ENCODE results near the gene TRPC4AP. TPM values are rescaled to one million over a fixed set of nuclear protein-coding genes. Genes with fewer than 3 reads are reported as not detected.
A peak's percentile ranks its signal among the peaks of the same experiment; 100 is the strongest.

The TRPC4AP gene
- total RNA-seq, 1 donor from 2014 or later = 54.1 TPM

DNA sequence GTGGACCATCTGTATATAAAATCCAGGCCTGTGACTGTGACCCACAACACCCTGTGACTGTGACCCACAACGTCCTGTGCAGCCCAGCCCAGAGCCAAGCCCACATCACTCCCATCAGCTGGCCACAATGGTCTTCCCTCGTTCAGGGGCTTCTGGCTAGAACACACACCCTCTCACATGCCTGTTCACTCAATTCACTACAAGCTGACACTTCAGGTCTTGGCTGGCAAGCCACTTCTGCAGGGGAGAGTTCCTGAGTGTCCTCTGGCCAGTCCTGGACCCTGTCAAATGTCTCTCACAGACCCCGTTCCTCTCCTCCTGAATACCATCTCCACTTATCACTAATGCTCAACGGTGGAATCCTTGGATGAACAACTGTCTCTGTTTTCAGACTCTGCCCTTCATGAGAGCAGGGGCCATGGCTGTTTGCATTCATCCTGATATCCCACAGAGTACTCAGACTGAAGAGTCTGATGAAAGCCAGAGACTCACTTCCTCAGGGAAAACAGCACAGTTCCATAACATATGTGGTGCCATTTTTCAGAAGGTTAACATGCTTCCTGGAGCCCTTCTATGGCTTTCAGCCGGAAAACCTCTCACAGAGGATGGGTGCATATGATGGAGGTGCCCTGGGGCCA lies 80.9 kb downstream of the TRPC4AP start:
- no peak for DNase-seq (ENCODE audit: low spot score in 2 of 2)
- Histone ChIP-seq H3K36me3 (peaks cover 80 to 94% of the 10 kb centered on the region in 2 donors), H3K4me1 (peaks cover 4 to 15% of the 10 kb centered on the region in 2 donors), H3K27me3 (no peaks in the 10 kb centered on the region), H3K9me3 (no peaks in the 10 kb centered on the region), H3K27ac (peak overlapping the region; percentile 0 to 63), H3K4me3 (no peak overlapping the region)
- TF ChIP-seq CTCF (IDR thresholded peaks at IDR 0.05) = no peak
- intact Hi-C loops (cut with DNase I) = loop anchor here (5.0 kb wide), 1 partner anchor 81 kb away; the partner anchor contains the start of gene TRPC4AP

DNA sequence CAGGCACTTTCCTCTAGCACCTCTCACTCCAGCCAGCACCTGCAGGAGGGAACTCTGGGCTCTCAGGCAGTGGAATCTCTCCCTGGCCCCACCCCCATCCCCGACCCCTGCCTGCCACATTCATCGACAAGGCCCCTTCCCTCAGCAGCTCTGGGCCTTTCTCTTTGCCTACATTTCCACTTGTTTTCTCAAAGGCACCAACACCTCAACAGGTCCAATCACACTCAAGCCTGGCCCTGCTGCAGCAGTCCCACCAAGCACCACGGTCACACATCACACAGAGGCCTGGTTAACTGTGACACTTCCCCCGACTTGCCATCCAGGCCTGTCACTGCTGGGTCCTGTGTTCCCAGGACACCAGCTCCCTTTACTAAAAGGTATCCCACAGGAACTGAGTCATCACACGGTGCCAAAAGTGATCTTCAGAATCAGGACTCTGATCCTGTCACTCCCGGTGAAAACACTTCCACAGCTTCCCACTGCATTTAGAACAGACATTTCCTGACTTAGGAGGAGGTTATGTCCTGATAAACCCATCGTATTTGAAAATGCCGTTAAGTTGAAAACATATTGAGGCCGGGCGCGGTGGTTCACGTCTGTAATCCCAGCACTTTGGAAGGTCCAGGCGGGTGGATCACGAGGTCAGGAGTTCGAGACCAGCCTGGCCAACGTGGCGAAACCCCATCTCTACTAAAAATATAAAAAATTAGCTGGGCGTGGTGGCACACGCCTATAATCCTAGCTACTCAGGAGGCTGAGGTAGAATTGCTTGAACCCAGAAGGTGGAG lies 82.0 kb downstream of the TRPC4AP start:
- Histone ChIP-seq H3K9me3 (no peaks in the 10 kb centered on the region), H3K27ac (peak overlapping the region; percentile 30 to 80), H3K4me1 (peaks cover 4 to 15% of the 10 kb centered on the region in 2 donors), H3K27me3 (no peaks in the 10 kb centered on the region), H3K4me3 (no peak overlapping the region), H3K36me3 (peaks cover 86 to 95% of the 10 kb centered on the region in 2 donors)
- intact Hi-C loops (cut with DNase I) = loop anchor here (5.0 kb wide), 1 partner anchor 82 kb away; the partner anchor contains the start of gene TRPC4AP
- no peak for TF ChIP-seq CTCF (IDR thresholded peaks at IDR 0.05)
- DNase-seq (ENCODE audit: low spot score in 2 of 2) = peak in 1 of 2 donors; percentile 50

GRCh38 chr20:35009665-35010328 lies 82.8 kb downstream of the TRPC4AP start:
- peaks cover 4 to 15% of the 10 kb centered on the region in 2 donors for H3K4me1 ChIP-seq
- intact Hi-C loops (cut with DNase I) = loop anchor here (1.0 to 5.0 kb wide), 2 partner anchors 83 to 133 kb away; partner anchors contain the start of genes ACSS2 and TRPC4AP
- peak in 1 of 2 donors; percentile 53 for DNase-seq (ENCODE audit: low spot score in 2 of 2)
- TF ChIP-seq CTCF (IDR thresholded peaks at IDR 0.05) = no peak
- H3K9me3 ChIP-seq = no peaks in the 10 kb centered on the region
- H3K27ac ChIP-seq = peak overlapping the region; percentile 60 to 80
- H3K36me3 ChIP-seq = peaks cover 86 to 95% of the 10 kb centered on the region in 2 donors
- H3K27me3 ChIP-seq = no peaks in the 10 kb centered on the region
- H3K4me3 ChIP-seq = no peak overlapping the region

- H3K27me3 ChIP-seq = no peaks in the 10 kb centered on the region
- H3K27ac ChIP-seq = peak overlapping the region; percentile 60 to 80
- no peaks in the 10 kb centered on the region for H3K9me3 ChIP-seq
- intact Hi-C loops (cut with DNase I) = loop anchor here (1.0 kb wide), 1 partner anchor 132 kb away; the partner anchor contains the start of gene ACSS2
- H3K4me3 ChIP-seq = no peak overlapping the region
- peaks cover 4 to 15% of the 10 kb centered on the region in 2 donors for H3K4me1 ChIP-seq
- peak; percentile 61 to 90 for DNase-seq (ENCODE audit: low spot score in 2 of 2)
- TF ChIP-seq CTCF (IDR thresholded peaks at IDR 0.05) = no peak
- H3K36me3 ChIP-seq = peaks cover 89 to 98% of the 10 kb centered on the region in 2 donors
Observed at GRCh38 chr20:35008411-35009342, 83.9 kb downstream of the TRPC4AP start.

All from ascending aorta (tissue), 2 donors.